GM21423 (cell line): ENCODE data around the gene SPATA22.
"Not testable (repeated sequence)": the region's sequence is repeated elsewhere in the genome, so short reads cannot be mapped to it uniquely, and the experiment has no call there.

Source experiments
- ATAC-seq: cut with Tn5 transposase; IDR thresholded peaks from one replicate; pipeline ENCODE4 v1.9.1; 2021; ENCODE audit warnings: mild to moderate bottlenecking, moderate library complexity; ENCODE audit not compliant: unreplicated experiment

Gene SPATA22

GRCh38 chr17:3471599-3471998 is at the start of gene SPATA22:
SPATA22 (minus strand) TSS chr17:3471819; CDS start chr17:3469325, 2,494 bp downstream.
- ATAC-seq: no peak

- ATAC-seq: not testable (repeated sequence)
These were observed 47.9 kb upstream of the SPATA22 start for GRCh38 chr17:3519472-3519871.

- no peak for ATAC-seq
These were observed 43.3 kb upstream of the SPATA22 start for GRCh38 chr17:3514873-3515272.

DNA sequence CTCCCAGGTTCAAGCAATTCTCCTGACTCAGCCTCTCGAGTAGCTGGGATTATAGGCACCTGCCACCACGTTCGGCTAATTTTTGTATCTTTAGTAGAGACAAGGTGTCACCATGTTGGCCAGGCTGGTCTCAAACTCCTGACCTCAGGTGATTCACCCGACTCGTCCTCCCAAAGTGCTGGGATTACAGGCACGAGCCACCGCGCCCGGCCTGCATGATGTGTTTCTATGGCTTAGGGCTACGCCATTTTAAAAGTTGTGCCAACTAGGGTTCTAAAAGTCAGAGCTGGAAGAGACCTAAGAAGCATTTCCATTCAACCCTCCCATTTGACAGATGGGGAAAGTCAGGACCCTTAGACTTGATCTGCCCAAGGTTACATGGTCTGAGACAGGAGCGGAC is 42.5 kb upstream of the SPATA22 start:
- not testable (repeated sequence) for ATAC-seq

DNA sequence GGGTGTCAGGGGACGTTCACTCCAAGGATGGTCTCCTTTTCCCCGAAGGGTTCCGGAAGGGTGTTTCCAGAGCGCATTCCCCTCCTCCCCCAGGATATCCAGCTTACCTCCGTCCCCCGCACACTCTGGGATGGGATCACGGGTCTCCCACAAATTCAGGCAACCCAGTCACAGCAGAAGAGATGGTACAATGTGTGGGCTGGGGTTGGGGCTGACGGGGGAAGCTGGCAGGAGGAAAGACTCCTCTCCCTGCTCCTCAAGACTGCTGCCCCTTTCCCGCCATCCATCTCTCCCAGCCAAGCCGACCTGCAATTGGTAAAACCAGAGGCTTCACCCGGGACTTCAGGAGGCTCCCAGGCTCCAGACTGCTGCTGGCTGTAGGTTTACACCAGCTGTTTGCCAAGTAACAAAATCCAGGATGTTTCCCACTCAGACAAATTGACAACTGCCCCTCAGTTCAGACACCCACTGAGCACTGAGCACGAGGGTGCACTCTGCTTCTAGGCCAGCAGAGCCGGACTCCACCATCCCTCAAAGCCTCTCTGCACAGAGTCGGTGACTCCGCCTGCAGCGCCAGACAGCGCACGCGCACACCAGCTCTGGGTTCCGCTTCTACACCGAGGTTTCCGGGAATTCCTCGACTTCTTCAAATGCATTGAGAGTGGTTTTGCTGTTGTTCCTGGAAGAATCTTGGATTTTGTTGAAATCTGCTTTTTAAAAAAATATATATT is 41.9 kb upstream of the SPATA22 start:
- ATAC-seq: no peak

DNA sequence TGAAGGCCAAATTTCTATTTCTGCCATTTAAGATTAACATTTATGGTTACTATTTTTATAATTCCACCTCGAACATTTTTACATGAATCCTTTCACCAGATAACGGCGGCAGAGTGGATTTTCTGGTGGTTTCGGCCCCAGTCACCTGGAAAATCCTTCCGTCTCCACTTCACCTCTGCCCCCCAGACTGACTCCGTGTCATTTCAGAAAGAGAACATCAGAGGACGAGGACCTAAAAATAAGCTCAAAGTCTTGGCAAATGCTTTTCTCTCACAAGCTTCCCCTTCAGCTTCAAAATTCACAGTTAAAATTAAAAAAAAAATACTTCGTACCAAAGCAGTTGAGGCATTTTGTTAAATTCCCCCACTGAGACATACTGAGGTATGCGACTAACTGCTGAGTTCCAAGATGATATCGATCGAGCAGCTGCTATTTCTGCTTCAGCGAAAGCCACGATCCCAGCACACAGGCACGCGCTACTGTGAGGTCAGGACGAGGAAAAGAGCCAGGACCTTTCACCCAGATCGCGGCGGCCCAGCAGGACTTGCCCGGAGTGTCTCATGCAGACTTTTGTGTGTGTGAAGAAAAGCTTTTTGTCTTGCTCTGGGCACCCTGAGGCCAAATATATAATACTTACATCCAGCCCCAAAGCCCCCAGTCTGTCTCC is 41.0 kb upstream of the SPATA22 start:
- no peak for ATAC-seq

GRCh38 chr17:3511852-3512504 is 40.4 kb upstream of the SPATA22 start:
- no peak for ATAC-seq

DNA sequence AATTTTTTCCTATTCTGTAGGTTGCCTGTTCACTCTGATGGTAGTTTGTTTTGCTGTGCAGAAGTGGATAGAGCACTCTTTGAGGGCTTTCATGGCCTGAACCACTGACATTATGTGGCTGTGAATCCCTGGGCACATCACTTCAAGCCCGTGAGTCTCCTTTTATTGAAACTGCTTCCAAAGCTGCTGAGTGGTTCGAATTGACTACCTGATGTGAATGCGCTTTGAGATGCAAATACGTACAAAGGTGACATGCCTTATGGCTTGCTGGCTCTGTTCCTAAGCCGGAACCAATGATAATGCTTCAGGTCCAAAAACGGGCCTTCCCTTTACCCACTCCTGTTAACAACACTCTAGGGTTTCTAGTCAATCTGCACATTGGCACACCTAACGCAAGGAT is 38.5 kb upstream of the SPATA22 start:
- ATAC-seq: no peak

DNA sequence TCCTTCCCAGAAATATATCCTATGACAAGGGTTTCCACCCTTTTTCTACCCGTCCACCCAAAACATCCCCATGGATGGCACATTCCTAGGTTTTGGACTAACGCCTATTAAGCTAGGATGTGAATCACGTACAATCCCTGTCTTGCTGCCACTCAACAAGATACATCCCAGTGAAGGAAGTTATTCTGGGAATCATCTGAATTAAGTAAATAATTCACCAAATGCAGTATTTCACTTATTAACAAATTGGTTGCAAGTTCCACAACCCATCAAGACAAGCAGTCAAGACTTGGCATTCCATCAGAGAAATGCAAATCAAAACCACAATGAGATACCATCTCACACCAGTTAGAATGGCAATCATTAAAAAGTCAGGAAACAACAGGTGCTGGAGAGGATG is 36.2 kb upstream of the SPATA22 start:
- ATAC-seq: no peak

GRCh38 chr17:3507071-3507470 is 35.5 kb upstream of the SPATA22 start:
- ATAC-seq: no peak

GRCh38 chr17:3506054-3506453 is 34.4 kb upstream of the SPATA22 start:
- ATAC-seq: no peak

- no peak for ATAC-seq
These were observed 33.4 kb upstream of the SPATA22 start for GRCh38 chr17:3505008-3505407.

DNA sequence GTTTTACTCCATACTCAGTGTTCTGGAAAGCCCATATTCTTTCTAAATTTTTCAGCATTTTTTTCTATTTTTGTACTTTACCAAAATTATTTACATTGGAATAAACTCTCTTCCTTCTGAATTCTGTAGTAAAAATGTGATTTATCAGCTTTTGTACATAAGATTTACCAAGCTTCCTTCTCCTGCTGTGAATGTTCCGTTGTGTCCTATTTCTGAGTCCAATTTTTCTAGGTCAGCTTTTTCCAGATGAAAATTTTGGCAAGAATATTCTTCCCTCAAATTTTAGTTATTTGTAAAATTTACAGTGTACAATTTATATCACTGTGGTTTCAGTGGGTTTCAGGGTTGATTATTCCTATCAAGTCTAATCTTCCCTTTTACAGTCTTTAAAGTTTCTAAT is 31.7 kb upstream of the SPATA22 start:
- no peak for ATAC-seq

- no peak for ATAC-seq
These were observed 30.8 kb upstream of the SPATA22 start for GRCh38 chr17:3502466-3502865.

DNA sequence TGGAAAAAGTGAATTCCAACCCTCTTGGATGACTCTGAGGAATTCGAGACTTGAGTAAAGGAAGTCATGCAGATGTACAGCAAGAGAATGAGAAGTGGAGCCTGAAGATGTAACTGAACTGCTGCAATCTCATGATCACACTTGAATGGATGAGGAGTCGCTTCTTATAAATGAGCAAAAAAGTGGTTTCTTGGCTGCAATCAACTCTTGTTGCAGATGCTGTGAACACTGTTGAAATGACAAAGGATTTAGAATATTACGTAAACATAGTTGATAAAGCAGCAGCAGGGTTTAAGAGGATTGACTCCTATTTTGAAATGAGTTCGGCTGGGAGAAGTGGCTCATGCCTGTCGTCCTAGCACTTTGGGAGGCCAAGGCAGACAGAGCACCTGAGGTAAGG is 29.7 kb upstream of the SPATA22 start:
- no peak for ATAC-seq

GRCh38 chr17:3497101-3497500 is 25.5 kb upstream of the SPATA22 start:
- no peak for ATAC-seq

DNA sequence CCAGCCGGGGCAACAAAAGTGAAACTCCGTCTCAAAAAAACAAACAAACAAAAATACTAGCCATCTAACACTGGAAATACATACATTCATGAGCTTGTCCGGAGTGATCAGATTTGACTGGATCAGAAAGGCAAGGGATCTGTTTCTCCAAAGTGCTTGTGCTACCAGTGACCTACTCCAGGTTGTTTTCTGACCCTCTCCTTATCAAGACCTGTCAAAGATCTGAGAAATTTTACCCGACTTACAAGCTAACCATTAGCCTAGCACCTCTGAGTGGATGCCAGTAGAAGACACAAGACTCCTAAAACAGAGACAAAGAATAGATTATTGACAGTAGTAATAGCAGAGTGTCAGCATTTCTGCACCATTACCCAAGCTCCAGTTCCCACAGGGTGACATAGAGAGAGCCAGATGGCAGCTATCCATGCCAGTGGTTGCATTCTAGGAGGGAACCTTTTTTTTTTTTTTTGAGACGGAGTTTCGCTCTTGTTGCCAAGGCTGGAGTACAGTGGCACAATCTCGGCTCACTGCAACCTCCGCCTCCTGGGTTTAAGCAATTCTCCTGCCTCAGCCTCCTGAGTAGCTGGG is 14.0 kb upstream of the SPATA22 start:
- ATAC-seq: no peak

DNA sequence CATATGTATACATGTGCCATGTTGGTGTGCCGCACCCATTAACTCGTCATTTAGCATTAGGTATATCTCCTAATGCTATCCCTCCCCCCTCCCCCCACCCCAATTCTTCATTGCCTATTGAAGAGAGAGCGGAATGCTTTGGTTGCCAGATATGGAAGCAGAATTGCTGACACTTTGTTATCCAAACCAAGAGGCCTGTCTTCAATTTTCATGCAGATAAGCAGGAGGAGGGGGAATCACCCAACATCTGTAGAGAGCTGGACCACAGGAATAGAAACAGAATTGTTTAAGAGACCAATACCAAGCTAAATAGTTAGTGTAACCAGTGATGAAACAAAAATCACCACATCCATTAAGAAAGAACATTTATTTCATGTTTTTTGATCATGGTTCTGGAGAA is 11.2 kb upstream of the SPATA22 start:
- ATAC-seq: no peak

DNA sequence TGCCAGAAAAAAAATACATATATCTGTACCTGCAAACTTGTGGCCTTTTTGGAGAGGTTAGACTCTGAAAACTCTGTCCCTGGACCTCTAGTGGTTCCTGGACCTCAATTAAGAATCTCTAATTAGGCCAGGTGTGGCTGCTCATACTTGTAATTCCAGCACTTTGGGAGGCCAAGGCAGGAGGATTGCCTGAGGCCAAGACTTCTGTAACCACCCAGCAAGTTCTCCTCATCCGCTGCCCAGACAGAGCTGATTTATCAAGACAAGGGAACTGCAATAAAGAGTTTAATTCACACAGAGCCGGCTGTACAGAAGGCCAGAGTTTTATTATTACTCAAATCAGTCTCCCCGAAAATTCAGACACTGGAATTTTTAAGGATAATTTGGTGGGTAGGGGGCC is 8.4 kb upstream of the SPATA22 start:
- no peak for ATAC-seq

DNA sequence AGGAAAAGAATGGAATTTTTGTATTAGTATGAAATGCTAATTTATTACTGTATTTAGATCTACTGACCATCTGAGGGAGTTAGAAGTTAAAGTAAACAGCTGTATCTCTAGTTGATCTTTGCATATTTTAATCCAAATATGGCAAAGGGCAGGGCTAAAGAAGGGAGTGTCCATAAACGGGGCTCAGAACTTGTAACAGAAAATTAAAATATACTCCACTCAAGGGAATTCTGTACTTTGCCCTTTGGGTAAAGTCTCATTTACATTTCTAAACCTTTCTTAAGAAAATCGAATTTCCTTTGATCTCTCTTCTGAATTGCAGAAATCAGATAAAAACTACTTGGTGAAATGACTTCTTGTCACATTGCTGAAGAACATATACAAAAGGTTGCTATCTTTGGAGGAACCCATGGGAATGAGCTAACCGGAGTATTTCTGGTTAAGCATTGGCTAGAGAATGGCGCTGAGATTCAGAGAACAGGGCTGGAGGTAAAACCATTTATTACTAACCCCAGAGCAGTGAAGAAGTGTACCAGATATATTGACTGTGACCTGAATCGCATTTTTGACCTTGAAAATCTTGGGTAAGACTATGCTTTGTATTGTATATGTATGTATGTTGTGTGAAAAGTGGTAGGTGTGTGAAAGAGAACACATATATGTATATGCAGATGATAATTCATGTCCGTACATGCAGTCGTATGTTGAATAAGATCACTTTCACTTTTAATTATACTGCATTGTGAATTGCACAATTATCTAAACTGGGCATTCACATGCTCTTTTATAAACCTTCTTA is 4.4 kb upstream of the SPATA22 start, which contains the start of gene ASPA:
ASPA (plus strand) TSS at position 186 of the 799 bp plus-strand sequence; CDS start at position 349, 163 bp downstream.
- no peak for ATAC-seq

- no peak for ATAC-seq
These were observed 3.6 kb upstream of the SPATA22 start for GRCh38 chr17:3475251-3475685.
